ENCODE measurements around the gene LPIN2.
A peak's percentile ranks its signal among the peaks of the same experiment; 100 is the strongest.

LPIN2 gene

DNA sequence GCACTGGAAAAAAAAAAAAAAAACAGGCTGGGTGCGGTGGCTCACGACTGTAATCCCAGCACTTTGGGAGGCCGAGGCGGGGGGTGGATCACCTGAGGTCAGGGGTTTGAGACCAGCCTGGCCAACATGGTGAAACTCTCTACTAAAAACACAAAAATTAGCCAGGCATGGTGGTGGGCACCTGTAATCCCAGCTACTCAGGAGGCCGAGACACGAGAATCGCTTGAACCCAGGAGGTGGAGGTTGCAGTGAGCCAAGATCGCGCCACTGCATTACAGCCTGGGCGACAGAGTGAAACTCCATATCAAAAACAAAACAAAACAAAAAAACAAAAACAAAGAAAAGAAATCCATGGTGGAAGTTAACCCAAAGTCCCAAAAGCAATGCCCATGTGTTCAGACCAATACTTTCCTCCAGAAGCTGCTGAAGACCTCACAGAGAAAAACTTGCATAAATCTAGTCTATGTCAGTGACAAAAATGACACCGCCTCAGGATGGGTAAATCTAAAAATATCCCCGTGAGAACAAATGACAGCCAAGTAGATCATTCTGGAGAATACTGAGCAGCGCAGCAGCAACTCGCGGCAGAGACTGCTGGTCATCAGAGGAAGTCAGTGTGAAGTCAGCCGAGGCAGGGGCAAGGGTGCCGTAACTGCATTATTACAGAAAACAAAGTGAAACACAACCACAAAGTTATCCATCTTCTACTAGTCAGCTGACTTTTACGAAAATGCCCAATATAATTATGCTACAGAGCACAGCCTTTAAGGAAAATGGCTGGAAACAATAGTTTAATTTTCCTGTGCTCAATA, 41.0 kb downstream of the LPIN2 start:
- no peaks in the 10 kb centered on the region for H3K36me3 ChIP-seq (ENCODE audit: control insufficient read depth in 1 of 2, insufficient read depth in 2 of 2, low read length in 2 of 2)
- peak overlapping the region; percentile 10 to 55 for H3K9ac ChIP-seq (ENCODE audit: low read depth in 1 of 2, low read length in 2 of 2)
- H3K27ac ChIP-seq (ENCODE audit: low read depth, low read length): peak overlapping the region; percentile 52
- peak overlapping the region; percentile 22 to 52 for H3K4me3 ChIP-seq (ENCODE audit: low read depth in 1 of 2, low read length in 2 of 2)
- no peaks in the 10 kb centered on the region for H3K9me3 ChIP-seq (ENCODE audit: control insufficient read depth in 1 of 2, low read length in 2 of 2)
- H3K4me1 ChIP-seq (ENCODE audit: control insufficient read depth in 1 of 2, insufficient read depth in 2 of 2, low read length in 2 of 2): peaks cover 76 to 92% of the 10 kb centered on the region in 2 donors
- H3K27me3 ChIP-seq (ENCODE audit: control insufficient read depth in 1 of 2, insufficient read depth in 2 of 2, low read length in 2 of 2): no peaks in the 10 kb centered on the region

DNA sequence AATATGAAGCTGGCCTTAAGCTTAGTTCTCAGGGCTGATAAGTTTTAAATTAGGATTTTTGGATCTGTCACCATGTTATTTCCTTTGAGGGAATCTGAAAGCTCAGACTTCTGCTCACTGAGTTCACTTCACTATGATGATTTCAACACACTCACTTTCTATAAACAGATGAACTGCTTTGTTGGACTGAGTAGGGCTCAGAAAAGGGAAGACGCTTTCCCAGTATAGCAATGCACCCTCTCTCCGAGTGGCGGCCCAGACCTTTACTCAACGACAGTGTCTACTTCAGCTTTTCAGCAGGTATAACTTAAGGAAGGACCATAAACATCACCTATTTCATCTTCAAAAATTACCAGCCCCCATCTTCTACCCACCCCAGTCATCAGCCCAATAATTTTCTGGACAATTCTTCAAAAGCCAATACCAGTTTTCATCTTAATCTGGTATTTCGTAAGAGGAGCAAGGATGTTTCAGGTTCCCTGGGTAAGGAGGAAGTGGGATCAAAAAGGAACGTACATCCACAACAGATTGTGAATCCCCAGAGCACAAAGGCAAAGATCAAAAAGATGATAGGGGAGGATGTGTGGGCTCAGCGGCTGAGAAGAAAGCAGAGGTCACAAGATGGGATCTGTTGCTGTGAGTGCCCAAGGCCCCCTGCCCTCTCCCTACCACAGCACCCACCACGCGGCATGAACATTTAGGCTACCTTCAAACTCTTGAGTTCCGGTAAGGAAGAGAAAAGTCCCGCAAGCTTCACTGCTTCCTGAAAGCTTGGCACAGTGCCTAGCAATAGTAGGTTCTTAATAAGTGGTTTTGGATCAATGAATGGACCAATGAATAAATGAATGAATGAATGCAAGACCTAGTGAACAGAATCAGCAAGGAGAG, 41.9 kb downstream of the LPIN2 start:
- Histone ChIP-seq H3K36me3 (ENCODE audit: control insufficient read depth in 1 of 2, insufficient read depth in 2 of 2, low read length in 2 of 2) (no peaks in the 10 kb centered on the region), H3K4me1 (ENCODE audit: control insufficient read depth in 1 of 2, insufficient read depth in 2 of 2, low read length in 2 of 2) (peaks cover 75 to 92% of the 10 kb centered on the region in 2 donors), H3K27ac (ENCODE audit: low read depth, low read length) (peak overlapping the region; percentile 39), H3K4me3 (ENCODE audit: low read depth in 1 of 2, low read length in 2 of 2) (peak overlapping the region in 1 of 2 donors; percentile 31), H3K27me3 (ENCODE audit: control insufficient read depth in 1 of 2, insufficient read depth in 2 of 2, low read length in 2 of 2) (no peaks in the 10 kb centered on the region), H3K9ac (ENCODE audit: low read depth in 1 of 2, low read length in 2 of 2) (peak overlapping the region; percentile 8 to 31), H3K9me3 (ENCODE audit: control insufficient read depth in 1 of 2, low read length in 2 of 2) (no peaks in the 10 kb centered on the region)

DNA sequence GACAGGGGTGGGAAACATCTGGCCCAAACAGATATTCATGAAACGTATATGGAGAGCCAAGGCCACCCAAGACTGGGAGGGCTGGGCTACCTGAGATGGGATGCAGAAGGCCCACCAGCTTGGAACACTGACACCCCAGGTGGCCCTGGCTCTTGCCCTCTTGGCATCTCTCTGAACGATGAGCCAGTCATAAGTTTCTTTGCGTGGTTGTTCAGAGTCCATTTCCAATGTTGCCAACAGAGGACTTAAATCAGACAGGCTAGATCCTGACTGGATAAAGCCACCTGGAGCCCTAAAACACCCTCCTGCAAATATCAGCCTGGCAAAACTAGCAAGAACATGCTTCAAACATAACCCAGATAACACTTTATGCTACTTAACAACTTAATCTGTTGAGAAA, 42.6 kb downstream of the LPIN2 start:
- Histone ChIP-seq H3K4me3 (ENCODE audit: low read depth in 1 of 2, low read length in 2 of 2) (no peak overlapping the region), H3K9ac (ENCODE audit: low read depth in 1 of 2, low read length in 2 of 2) (no peak overlapping the region), H3K4me1 (ENCODE audit: control insufficient read depth in 1 of 2, insufficient read depth in 2 of 2, low read length in 2 of 2) (peaks cover 70 to 86% of the 10 kb centered on the region in 2 donors), H3K27ac (ENCODE audit: low read depth, low read length) (no peak overlapping the region), H3K9me3 (ENCODE audit: control insufficient read depth in 1 of 2, low read length in 2 of 2) (no peaks in the 10 kb centered on the region), H3K27me3 (ENCODE audit: control insufficient read depth in 1 of 2, insufficient read depth in 2 of 2, low read length in 2 of 2) (no peaks in the 10 kb centered on the region), H3K36me3 (ENCODE audit: control insufficient read depth in 1 of 2, insufficient read depth in 2 of 2, low read length in 2 of 2) (no peaks in the 10 kb centered on the region)

DNA sequence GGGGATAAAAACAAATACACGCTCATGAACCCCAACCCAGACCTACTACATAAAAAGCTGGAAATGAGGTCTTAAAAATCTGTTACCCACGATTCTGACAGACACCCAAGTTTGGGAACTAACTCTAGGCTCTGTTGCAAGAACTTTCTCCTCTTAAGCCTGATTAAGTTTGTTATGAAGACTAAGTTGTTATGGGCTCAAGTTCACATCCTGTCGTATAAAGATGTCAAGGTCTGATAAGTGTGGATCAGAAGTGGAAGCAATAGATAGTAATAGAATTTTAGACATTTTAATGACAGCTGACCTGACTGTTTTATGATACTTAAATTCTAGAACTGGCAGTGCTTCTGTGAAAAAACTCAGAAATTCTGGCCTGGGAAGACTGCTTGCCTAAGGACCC, 43.2 kb downstream of the LPIN2 start:
- H3K4me3 ChIP-seq (ENCODE audit: low read depth in 1 of 2, low read length in 2 of 2): peak overlapping the region in 1 of 2 donors; percentile 2
- H3K9ac ChIP-seq (ENCODE audit: low read depth in 1 of 2, low read length in 2 of 2): no peak overlapping the region
- H3K27me3 ChIP-seq (ENCODE audit: control insufficient read depth in 1 of 2, insufficient read depth in 2 of 2, low read length in 2 of 2): no peaks in the 10 kb centered on the region
- no peak overlapping the region for H3K27ac ChIP-seq (ENCODE audit: low read depth, low read length)
- H3K4me1 ChIP-seq (ENCODE audit: control insufficient read depth in 1 of 2, insufficient read depth in 2 of 2, low read length in 2 of 2): peaks cover 70 to 81% of the 10 kb centered on the region in 2 donors
- no peaks in the 10 kb centered on the region for H3K9me3 ChIP-seq (ENCODE audit: control insufficient read depth in 1 of 2, low read length in 2 of 2)
- H3K36me3 ChIP-seq (ENCODE audit: control insufficient read depth in 1 of 2, insufficient read depth in 2 of 2, low read length in 2 of 2): no peaks in the 10 kb centered on the region

DNA sequence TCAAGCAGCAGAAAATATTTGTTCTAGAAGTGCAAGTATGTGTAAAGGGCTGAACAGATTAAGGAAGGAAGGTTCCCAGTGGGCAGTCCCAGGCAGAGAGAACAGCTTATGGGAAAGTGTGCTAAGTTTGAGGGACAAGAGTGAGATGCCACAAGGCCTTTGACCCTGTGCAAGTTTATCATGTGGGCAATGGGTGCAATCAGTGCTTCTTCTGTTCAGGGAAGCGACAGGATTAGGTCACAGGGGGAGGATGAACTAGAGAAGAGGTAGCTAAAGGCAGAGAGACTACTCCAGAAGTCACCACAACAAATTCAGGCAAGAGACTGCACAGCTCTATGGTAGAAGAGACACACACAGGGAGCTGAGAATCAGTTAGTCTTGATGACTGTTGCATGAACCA, 44.3 kb downstream of the LPIN2 start:
- no peaks in the 10 kb centered on the region for H3K36me3 ChIP-seq (ENCODE audit: control insufficient read depth in 1 of 2, insufficient read depth in 2 of 2, low read length in 2 of 2)
- H3K27ac ChIP-seq (ENCODE audit: low read depth, low read length): no peak overlapping the region
- H3K9ac ChIP-seq (ENCODE audit: low read depth in 1 of 2, low read length in 2 of 2): no peak overlapping the region
- H3K4me3 ChIP-seq (ENCODE audit: low read depth in 1 of 2, low read length in 2 of 2): no peak overlapping the region
- H3K27me3 ChIP-seq (ENCODE audit: control insufficient read depth in 1 of 2, insufficient read depth in 2 of 2, low read length in 2 of 2): no peaks in the 10 kb centered on the region
- no peaks in the 10 kb centered on the region for H3K9me3 ChIP-seq (ENCODE audit: control insufficient read depth in 1 of 2, low read length in 2 of 2)
- H3K4me1 ChIP-seq (ENCODE audit: control insufficient read depth in 1 of 2, insufficient read depth in 2 of 2, low read length in 2 of 2): peaks cover 70 to 74% of the 10 kb centered on the region in 2 donors

DNA sequence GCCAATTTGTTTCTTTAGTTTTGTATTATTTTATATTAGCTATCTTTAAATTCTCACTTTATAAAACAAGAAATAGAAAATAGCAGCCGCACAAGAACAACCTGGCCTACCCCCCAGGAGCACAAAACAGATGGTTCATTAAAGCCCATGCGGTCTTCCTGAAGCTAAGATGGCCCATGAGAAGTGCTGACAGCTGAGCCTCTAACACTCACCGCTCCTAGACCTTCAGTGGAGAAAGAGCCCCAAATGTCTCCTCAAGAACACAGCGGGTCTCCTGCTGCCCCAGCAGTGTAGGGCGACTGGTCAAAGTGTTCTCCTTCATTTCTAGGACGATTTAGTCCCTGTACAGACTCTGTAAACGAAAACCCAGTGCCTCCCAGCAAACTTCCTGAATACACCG, 45.1 kb downstream of the LPIN2 start:
- Histone ChIP-seq H3K36me3 (ENCODE audit: control insufficient read depth in 1 of 2, insufficient read depth in 2 of 2, low read length in 2 of 2) (no peaks in the 10 kb centered on the region), H3K9me3 (ENCODE audit: control insufficient read depth in 1 of 2, low read length in 2 of 2) (no peaks in the 10 kb centered on the region), H3K9ac (ENCODE audit: low read depth in 1 of 2, low read length in 2 of 2) (no peak overlapping the region), H3K4me1 (ENCODE audit: control insufficient read depth in 1 of 2, insufficient read depth in 2 of 2, low read length in 2 of 2) (peaks cover 64 to 75% of the 10 kb centered on the region in 2 donors), H3K27ac (ENCODE audit: low read depth, low read length) (no peak overlapping the region), H3K27me3 (ENCODE audit: control insufficient read depth in 1 of 2, insufficient read depth in 2 of 2, low read length in 2 of 2) (no peaks in the 10 kb centered on the region), H3K4me3 (ENCODE audit: low read depth in 1 of 2, low read length in 2 of 2) (no peak overlapping the region)

GRCh38 chr18:2967357-2967756, 45.6 kb downstream of the LPIN2 start:
- Histone ChIP-seq H3K9me3 (ENCODE audit: control insufficient read depth in 1 of 2, low read length in 2 of 2) (no peaks in the 10 kb centered on the region), H3K4me1 (ENCODE audit: control insufficient read depth in 1 of 2, insufficient read depth in 2 of 2, low read length in 2 of 2) (peaks cover 61 to 71% of the 10 kb centered on the region in 2 donors), H3K9ac (ENCODE audit: low read depth in 1 of 2, low read length in 2 of 2) (no peak overlapping the region), H3K27ac (ENCODE audit: low read depth, low read length) (no peak overlapping the region), H3K36me3 (ENCODE audit: control insufficient read depth in 1 of 2, insufficient read depth in 2 of 2, low read length in 2 of 2) (no peaks in the 10 kb centered on the region), H3K4me3 (ENCODE audit: low read depth in 1 of 2, low read length in 2 of 2) (no peak overlapping the region), H3K27me3 (ENCODE audit: control insufficient read depth in 1 of 2, insufficient read depth in 2 of 2, low read length in 2 of 2) (no peaks in the 10 kb centered on the region)

- H3K4me3 ChIP-seq (ENCODE audit: low read depth in 1 of 2, low read length in 2 of 2): peak overlapping the region in 1 of 2 donors; percentile 9
- no peak overlapping the region for H3K27ac ChIP-seq (ENCODE audit: low read depth, low read length)
- H3K4me1 ChIP-seq (ENCODE audit: control insufficient read depth in 1 of 2, insufficient read depth in 2 of 2, low read length in 2 of 2): peaks cover 59 to 72% of the 10 kb centered on the region in 2 donors
Observed at GRCh38 chr18:2966560-2966959, 46.4 kb downstream of the LPIN2 start.

DNA sequence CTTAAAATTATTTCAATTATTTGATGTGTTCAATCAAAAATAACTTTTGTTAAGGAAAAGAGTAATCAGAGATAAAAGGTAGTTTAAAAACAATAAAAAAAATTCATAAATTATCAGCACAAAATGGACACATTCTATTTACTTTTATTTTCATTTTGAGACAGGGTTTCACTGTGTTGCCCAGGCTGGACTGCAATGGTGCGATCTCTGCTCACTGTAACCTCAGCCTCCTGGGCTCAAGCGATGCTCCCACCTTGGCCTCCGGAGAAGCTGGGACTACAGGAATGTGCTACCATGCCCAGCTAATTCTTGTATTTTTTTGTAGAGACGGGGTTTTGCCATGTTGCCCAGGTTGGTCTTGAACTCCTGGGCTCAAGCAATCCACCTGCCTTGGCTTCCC, 47.1 kb downstream of the LPIN2 start:
- peaks cover 59 to 72% of the 10 kb centered on the region in 2 donors for H3K4me1 ChIP-seq (ENCODE audit: control insufficient read depth in 1 of 2, insufficient read depth in 2 of 2, low read length in 2 of 2)

More at GRCh38 chr18:2966560-2966959, 46.4 kb downstream of the LPIN2 start:
- Histone ChIP-seq H3K9me3 (ENCODE audit: control insufficient read depth in 1 of 2, low read length in 2 of 2) (no peaks in the 10 kb centered on the region), H3K9ac (ENCODE audit: low read depth in 1 of 2, low read length in 2 of 2) (no peak overlapping the region), H3K36me3 (ENCODE audit: control insufficient read depth in 1 of 2, insufficient read depth in 2 of 2, low read length in 2 of 2) (no peaks in the 10 kb centered on the region), H3K27me3 (ENCODE audit: control insufficient read depth in 1 of 2, insufficient read depth in 2 of 2, low read length in 2 of 2) (no peaks in the 10 kb centered on the region)

More for the DNA sequence above, 47.1 kb downstream of the LPIN2 start:
- Histone ChIP-seq H3K9ac (ENCODE audit: low read depth in 1 of 2, low read length in 2 of 2) (no peak overlapping the region), H3K27ac (ENCODE audit: low read depth, low read length) (no peak overlapping the region), H3K4me3 (ENCODE audit: low read depth in 1 of 2, low read length in 2 of 2) (no peak overlapping the region), H3K27me3 (ENCODE audit: control insufficient read depth in 1 of 2, insufficient read depth in 2 of 2, low read length in 2 of 2) (no peaks in the 10 kb centered on the region), H3K9me3 (ENCODE audit: control insufficient read depth in 1 of 2, low read length in 2 of 2) (no peaks in the 10 kb centered on the region), H3K36me3 (ENCODE audit: control insufficient read depth in 1 of 2, insufficient read depth in 2 of 2, low read length in 2 of 2) (no peaks in the 10 kb centered on the region)
